ENCODE results near the gene GFRA1. TPM values are rescaled to one million over a fixed set of nuclear protein-coding genes. Genes with fewer than 3 reads are reported as not detected.

Gene GFRA1
- polyA plus RNA-seq, 1 experiment = 6.8 TPM

- H3K27ac ChIP-seq (ENCODE audit: low read depth, low read length) = no peak overlapping the region
These were observed 25.6 kb upstream of the GFRA1 start for GRCh38 chr10:116298586-116298985.

GRCh38 chr10:116296291-116296721, 23.3 kb upstream of the GFRA1 start:
- CTCF ChIA-PET = interaction anchor here (0.7 to 2.0 kb wide), 3 partner anchors 9 to 590 kb away, joined by 3 to 9 read pairs (median 4); no protein-coding TSS in a partner anchor
- H3K4me3 ChIP-seq (ENCODE audit: low read depth, low read length) = no peak overlapping the region
- H3K27me3 ChIP-seq (ENCODE audit: control insufficient read depth, insufficient read depth, low read length) = no peaks in the 10 kb centered on the region
- no peak overlapping the region for H3K27ac ChIP-seq (ENCODE audit: low read depth, low read length)
- no peaks in the 10 kb centered on the region for H3K9me3 ChIP-seq (ENCODE audit: control insufficient read depth, insufficient read depth, low read length)
- DNase-seq (ENCODE audit: low read depth, low spot score) = no peak
- POLR2A ChIA-PET = no interaction called here
- TF ChIP-seq CTCF (IDR thresholded peaks at IDR 0.05; ENCODE audit: low read depth, low read length) = no peak

More at GRCh38 chr10:116298586-116298985, 25.6 kb upstream of the GFRA1 start:
- H3K9me3 ChIP-seq (ENCODE audit: control insufficient read depth, insufficient read depth, low read length) = no peaks in the 10 kb centered on the region
- no peaks in the 10 kb centered on the region for H3K27me3 ChIP-seq (ENCODE audit: control insufficient read depth, insufficient read depth, low read length)
- no peak overlapping the region for H3K4me3 ChIP-seq (ENCODE audit: low read depth, low read length)
- ChIA-PET POLR2A (no interaction called here), CTCF (interaction anchor here (0.7 kb wide), 1 partner anchor 552 kb away, joined by 3 read pairs; no protein-coding TSS in a partner anchor)
- no peak for TF ChIP-seq CTCF (IDR thresholded peaks at IDR 0.05; ENCODE audit: low read depth, low read length)
- no peak for DNase-seq (ENCODE audit: low read depth, low spot score)

- no peak for TF ChIP-seq CTCF (IDR thresholded peaks at IDR 0.05; ENCODE audit: low read depth, low read length)
- no peak overlapping the region for H3K27ac ChIP-seq (ENCODE audit: low read depth, low read length)
- H3K27me3 ChIP-seq (ENCODE audit: control insufficient read depth, insufficient read depth, low read length) = no peaks in the 10 kb centered on the region
- POLR2A ChIA-PET = no interaction called here
- CTCF ChIA-PET = interaction anchor here (2.1 kb wide), 1 partner anchor 586 kb away, joined by 7 read pairs; no protein-coding TSS in a partner anchor
- no peak overlapping the region for H3K4me3 ChIP-seq (ENCODE audit: low read depth, low read length)
- H3K9me3 ChIP-seq (ENCODE audit: control insufficient read depth, insufficient read depth, low read length) = no peaks in the 10 kb centered on the region
- DNase-seq (ENCODE audit: low read depth, low spot score) = no peak
These were observed 19.5 kb upstream of the GFRA1 start for GRCh38 chr10:116292493-116292892.

- ChIA-PET CTCF (interaction anchor here (2.7 to 5.7 kb wide), 3 partner anchors 490 to 584 kb away, joined by 26 to 151 read pairs (median 130); no protein-coding TSS in a partner anchor), POLR2A (no interaction called here)
- no peak overlapping the region for H3K4me3 ChIP-seq (ENCODE audit: low read depth, low read length)
- no peak for DNase-seq (ENCODE audit: low read depth, low spot score)
- H3K9me3 ChIP-seq (ENCODE audit: control insufficient read depth, insufficient read depth, low read length) = no peaks in the 10 kb centered on the region
- H3K27me3 ChIP-seq (ENCODE audit: control insufficient read depth, insufficient read depth, low read length) = no peaks in the 10 kb centered on the region
- H3K27ac ChIP-seq (ENCODE audit: low read depth, low read length) = no peak overlapping the region
- no peak for TF ChIP-seq CTCF (IDR thresholded peaks at IDR 0.05; ENCODE audit: low read depth, low read length)
These were observed 16.6 kb upstream of the GFRA1 start for GRCh38 chr10:116289652-116290051.

GRCh38 chr10:116287906-116288501, 15.0 kb upstream of the GFRA1 start:
- CTCF ChIA-PET = interaction anchor here (0.5 to 5.7 kb wide), 59 partner anchors 8 to 1117 kb away, joined by 3 to 151 read pairs (median 4); no protein-coding TSS in a partner anchor
- H3K9me3 ChIP-seq (ENCODE audit: control insufficient read depth, insufficient read depth, low read length) = no peaks in the 10 kb centered on the region
- DNase-seq (ENCODE audit: low read depth, low spot score) = peak; percentile 7
- H3K4me3 ChIP-seq (ENCODE audit: low read depth, low read length) = no peak overlapping the region
- no peaks in the 10 kb centered on the region for H3K27me3 ChIP-seq (ENCODE audit: control insufficient read depth, insufficient read depth, low read length)
- POLR2A ChIA-PET = no interaction called here
- no peak overlapping the region for H3K27ac ChIP-seq (ENCODE audit: low read depth, low read length)
- peak; percentile 78 for TF ChIP-seq CTCF (IDR thresholded peaks at IDR 0.05; ENCODE audit: low read depth, low read length)
